GM18526 (cell line): Measurements from ENCODE around the gene FAM50A.

Source experiments
- POLR2A ChIP-seq: IDR thresholded peaks from 3 replicates; pipeline ENCODE4 v1.6.1; 2011; ENCODE audit not compliant: insufficient read length; ENCODE audit errors: extremely low read depth

The FAM50A gene

GRCh38 chrX:154444755-154445246 is 860 bp downstream of the FAM50A start:
- no peak for TF ChIP-seq POLR2A

- no peak for TF ChIP-seq POLR2A
Observed at GRCh38 chrX:154445776-154446175, 1.8 kb downstream of the FAM50A start.

GRCh38 chrX:154446430-154446829 is 2.5 kb downstream of the FAM50A start:
- no peak for TF ChIP-seq POLR2A

GRCh38 chrX:154448484-154448883 is 4.5 kb downstream of the FAM50A start:
- TF ChIP-seq POLR2A: no peak

- no peak for TF ChIP-seq POLR2A
Observed at GRCh38 chrX:154449618-154450017, 5.7 kb downstream of the FAM50A start.

GRCh38 chrX:154450312-154450711 is 6.4 kb downstream of the FAM50A start:
- no peak for TF ChIP-seq POLR2A

GRCh38 chrX:154452823-154453222 is 8.9 kb downstream of the FAM50A start:
- TF ChIP-seq POLR2A: no peak

- TF ChIP-seq POLR2A: no peak
Observed at GRCh38 chrX:154457491-154458115, 13.7 kb downstream of the FAM50A start.

GRCh38 chrX:154458116-154458953 is 14.4 kb downstream of the FAM50A start, which contains the start of gene PLXNA3:
Gene PLXNA3 (plus strand): TSS chrX:154458281. CDS start chrX:154460184, 1,903 bp downstream.
- peak; percentile 39 for TF ChIP-seq POLR2A

- TF ChIP-seq POLR2A: no peak
Observed at GRCh38 chrX:154458954-154459778, 15.2 kb downstream of the FAM50A start.

GRCh38 chrX:154459832-154460231 is 15.9 kb downstream of the FAM50A start:
- TF ChIP-seq POLR2A: no peak

GRCh38 chrX:154460326-154460725 is 16.4 kb downstream of the FAM50A start:
- no peak for TF ChIP-seq POLR2A

- no peak for TF ChIP-seq POLR2A
Observed at GRCh38 chrX:154462396-154462795, 18.5 kb downstream of the FAM50A start.

- TF ChIP-seq POLR2A: no peak
Observed at GRCh38 chrX:154463611-154464220, 19.8 kb downstream of the FAM50A start.

GRCh38 chrX:154464806-154465365 is 20.9 kb downstream of the FAM50A start:
- no peak for TF ChIP-seq POLR2A

GRCh38 chrX:154465601-154466000 is 21.7 kb downstream of the FAM50A start:
- no peak for TF ChIP-seq POLR2A
